GM18870 (cell line): ENCODE results near the gene SMAD6.

Source experiments
- ATAC-seq: cut with Tn5 transposase; IDR thresholded peaks from one replicate; pipeline ENCODE4 v1.9.1; 2021; ENCODE audit warnings: moderate library complexity; ENCODE audit not compliant: unreplicated experiment

Gene SMAD6

GRCh38 chr15:66786708-66787488 lies 84.9 kb downstream of the SMAD6 start:
- no peak for ATAC-seq

DNA sequence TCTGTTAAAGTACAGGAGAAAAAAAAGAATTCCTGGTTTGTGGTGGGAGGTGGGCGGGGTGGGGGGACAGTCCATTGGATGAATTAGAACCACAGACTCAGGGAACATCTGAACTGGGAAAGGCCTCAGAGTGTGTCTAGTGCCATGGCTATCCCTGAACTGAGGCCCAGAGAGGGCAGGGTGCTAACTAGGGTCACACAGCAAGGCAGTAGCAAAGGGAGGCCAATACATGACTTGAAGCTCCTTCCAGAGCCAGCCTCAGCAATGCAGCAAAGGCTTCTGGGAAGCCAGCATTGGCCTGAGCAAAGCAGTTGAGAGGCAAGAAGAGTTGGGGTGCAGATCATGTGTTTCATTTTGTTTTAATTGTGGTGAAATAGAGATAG lies 85.4 kb downstream of the SMAD6 start:
- ATAC-seq, result no peak

DNA sequence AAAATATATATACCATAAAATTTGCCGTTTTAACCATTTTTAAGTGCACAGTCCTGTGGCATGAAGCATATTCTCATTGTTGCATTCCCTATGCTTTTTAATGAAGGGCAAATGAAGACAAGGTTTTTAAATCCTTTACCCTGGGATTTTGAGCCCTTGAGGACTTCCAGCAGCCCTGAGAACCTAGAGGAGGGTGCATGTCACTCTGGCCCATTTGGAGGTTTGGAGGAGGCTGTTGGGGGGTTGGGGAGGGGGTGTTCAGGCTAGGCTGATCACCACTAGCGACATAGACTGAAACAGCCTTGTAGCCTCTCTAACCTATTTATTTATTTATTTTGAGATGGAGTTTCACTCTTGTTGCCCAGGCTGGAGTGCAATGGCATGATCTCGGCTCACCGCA lies 86.0 kb downstream of the SMAD6 start:
- ATAC-seq, result no peak

- ATAC-seq, result no peak
Measured at GRCh38 chr15:66789029-66790025, 87.3 kb downstream of the SMAD6 start.

- no peak for ATAC-seq
Measured at GRCh38 chr15:66795851-66796250, 93.8 kb downstream of the SMAD6 start.

DNA sequence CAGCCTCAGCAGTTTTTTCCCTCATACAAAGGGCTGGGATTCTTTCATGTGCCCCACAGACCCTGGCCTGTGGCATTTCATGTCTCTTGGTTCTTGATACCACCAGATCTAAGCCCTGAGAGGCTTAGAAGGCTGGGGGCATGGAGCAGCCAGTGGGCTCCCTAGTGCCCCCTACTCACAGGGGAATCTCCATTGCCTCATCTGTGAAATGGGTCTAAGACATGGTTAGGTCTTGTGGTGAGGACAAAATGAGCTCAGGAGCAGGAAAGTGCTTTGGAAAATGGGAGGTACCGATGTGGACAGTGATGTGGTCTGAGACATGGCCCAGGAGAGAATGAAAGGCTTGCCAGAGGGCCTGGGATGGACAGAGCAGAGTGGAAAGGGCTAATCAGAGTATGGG lies 94.3 kb downstream of the SMAD6 start:
- ATAC-seq, result no peak

GRCh38 chr15:66797921-66798320 lies 95.9 kb downstream of the SMAD6 start:
- no peak for ATAC-seq

DNA sequence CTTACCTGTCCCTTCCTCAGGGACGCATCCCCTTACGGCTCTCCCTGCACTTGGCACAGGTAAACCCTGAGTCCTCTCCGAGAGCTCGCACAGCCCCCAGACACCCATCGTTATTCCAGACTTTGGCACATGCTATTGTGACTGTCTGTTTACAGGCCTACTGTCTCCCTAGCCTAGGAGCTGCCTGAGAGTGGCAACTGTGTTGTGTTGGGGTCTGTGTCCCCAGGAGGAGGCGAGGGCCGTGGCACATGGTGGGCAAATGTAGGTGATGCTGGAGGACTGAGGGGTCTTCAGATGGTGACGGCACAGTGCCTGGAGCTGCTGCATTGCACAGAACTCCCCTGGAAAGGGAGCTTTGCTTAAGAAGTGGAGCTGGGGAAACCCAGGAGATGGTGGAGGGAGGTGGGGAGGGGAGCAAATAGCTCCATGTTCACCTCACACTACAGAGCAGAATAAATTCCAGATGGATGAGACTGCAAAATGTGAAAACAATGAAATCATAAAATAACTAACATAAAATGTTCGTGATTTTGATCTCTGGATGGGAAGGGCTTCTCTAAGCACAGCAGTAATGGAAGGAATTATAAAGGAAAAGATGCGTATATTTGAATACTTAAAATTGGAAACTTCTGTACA lies 96.5 kb downstream of the SMAD6 start:
- ATAC-seq, result no peak

GRCh38 chr15:66799242-66799641 lies 97.2 kb downstream of the SMAD6 start:
- no peak for ATAC-seq

DNA sequence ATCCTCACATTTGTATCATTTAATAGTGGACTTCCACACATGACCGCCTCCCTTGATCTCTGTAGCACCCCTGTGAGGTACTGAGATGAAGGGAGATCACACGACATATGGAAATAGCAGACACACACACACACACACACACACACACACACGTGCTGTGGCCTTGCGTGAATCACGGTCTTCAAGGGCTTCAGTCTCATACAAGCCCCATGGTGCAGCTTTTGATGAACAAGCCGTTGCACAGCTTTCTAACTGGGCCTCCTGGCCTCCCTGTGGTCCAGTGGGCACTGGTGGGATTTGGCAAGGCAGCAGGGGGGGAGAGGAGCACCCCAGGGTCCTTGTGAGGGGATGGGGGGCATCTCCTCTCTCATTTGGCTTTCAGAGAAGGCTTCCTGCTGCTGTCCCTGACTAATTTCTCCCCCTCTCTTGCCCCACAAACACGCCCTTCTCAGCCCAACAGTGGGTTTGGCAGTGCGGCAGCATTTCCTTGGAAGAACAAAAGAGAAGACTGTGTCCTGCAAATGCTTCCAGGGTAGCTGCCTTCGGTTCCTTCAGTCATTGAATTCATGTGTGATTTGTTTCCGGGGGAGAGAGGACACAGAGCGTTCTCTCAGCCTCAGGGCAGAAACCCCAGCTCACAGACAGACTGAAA lies 98.7 kb downstream of the SMAD6 start:
- no peak for ATAC-seq

- no peak for ATAC-seq
Measured at GRCh38 chr15:66801266-66801665, 99.2 kb downstream of the SMAD6 start.

GRCh38 chr15:66802025-66803001 lies 100.3 kb downstream of the SMAD6 start:
- no peak for ATAC-seq

- no peak for ATAC-seq
Measured at GRCh38 chr15:66803182-66803729, 101.2 kb downstream of the SMAD6 start.

- no peak for ATAC-seq
Measured at GRCh38 chr15:66803749-66804148, 101.7 kb downstream of the SMAD6 start.

DNA sequence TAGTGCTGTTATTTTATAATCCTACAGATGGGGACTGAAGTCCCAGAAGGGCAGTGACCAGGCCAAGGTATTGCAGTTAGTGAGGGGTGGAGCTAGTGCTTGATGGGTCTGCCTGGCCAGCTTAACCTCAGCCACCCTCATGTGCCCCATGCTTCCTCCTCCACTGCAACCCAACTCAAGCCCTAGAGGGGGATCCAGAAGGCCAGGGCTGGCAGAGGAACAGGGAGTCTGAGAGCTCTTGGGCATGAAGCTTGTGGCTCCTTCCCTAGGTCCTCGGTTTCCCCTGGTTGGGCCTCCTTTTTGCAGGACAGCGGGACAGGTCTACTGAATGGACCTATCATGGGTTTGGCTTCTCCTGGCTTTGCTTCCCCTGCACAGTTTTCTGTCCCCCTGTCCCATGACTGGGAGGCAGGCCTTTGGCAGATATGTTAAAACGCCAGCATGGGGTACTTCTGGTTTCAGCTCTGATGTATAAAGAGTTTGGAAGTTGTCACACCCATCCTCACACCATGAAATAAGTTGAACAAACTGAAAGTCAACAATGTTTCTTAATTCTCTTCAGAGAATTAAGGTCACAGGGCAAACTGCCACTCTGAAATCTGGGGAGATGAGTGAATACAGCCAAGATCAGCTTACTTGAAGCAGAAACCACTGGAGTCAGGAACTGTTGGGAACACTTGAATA lies 103.3 kb downstream of the SMAD6 start:
- no peak for ATAC-seq

DNA sequence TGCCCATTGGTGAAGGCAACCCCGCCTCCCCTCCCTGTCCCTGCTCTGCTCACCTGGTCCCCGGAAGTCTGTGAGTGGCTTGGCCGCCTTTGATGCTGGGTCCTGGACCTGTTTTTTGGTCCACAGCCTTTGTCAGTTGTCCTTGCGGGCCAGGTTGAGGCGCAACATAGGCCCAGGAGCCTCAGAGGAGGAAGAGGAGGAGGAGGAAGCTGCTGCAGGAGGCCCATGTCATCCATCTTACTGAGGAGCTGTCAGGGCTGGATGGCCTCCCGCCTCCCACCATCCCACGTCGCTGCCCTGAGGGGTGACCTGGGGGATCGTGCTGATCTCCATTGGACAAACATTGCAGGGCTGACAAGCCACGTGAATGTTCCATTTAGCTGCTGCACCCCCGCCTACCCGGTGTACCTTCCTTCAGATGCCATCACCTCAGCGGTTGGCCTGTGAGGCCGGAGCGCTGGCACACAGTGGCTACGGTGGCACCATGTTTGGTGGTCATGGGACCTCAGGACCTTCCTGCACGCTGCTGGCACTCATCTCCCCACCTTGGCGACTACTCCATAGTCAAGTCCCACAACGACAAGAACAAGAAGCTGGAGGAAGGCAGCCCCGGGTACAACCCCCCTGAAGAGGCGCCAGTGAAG lies 106.3 kb downstream of the SMAD6 start:
- no peak for ATAC-seq

DNA sequence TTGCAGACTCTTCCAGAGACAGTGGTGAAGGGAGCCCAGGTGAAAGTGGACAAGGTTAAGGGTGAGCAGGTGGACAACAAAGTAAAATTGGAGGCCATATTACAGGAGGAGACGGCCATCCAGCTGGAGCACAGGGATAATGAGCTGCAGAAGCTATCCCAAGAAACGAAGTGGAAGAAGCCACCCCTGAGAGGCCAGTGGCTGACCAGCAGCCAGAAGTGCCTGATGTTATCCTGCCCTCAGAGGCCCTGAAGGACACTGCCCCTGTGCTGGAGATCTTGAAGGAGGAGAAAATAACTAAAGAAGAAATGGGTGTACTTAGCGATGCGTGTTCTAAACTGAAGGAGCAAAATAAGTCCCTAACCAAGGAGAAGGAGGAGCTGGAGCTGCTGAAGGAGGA lies 107.6 kb downstream of the SMAD6 start:
- ATAC-seq, result no peak

DNA sequence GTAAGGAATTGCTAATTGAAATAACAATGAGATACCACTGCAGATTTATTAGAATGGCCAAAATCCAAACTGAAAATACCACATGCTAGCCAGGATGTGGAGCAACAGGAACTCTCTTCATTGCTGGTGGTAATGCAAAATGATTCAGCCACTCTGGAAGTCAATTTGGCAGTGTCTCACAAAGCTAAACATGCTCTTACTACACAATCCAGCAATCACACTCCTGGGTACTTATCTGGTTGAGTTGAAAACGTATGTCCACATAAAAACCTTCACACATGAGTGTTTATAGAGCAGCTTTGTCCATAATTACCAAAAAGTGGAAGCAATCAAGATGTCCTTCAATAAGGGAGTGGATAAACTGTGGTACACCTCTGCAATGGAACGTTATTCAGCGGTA lies 113.3 kb downstream of the SMAD6 start:
- ATAC-seq, result no peak
